AG08396 (cell line): Measurements from ENCODE around the gene ESYT3.
A peak's percentile ranks its signal among the peaks of the same experiment; 100 is the strongest.
"Not testable (repeated sequence)": the region's sequence is repeated elsewhere in the genome, so short reads cannot be mapped to it uniquely, and the experiment has no call there.

Experiments
- DNase-seq: peaks from one replicate; pipeline ENCODE4 v3.0.0; 2012; ENCODE audit warnings: low spot score, mixed read lengths

ESYT3 gene

GRCh38 chr3:138493804-138494606, 59.6 kb downstream of the ESYT3 start:
- DNase-seq = peak; percentile 47

GRCh38 chr3:138494607-138494929, 60.2 kb downstream of the ESYT3 start:
- DNase-seq = no peak

- DNase-seq = not testable (repeated sequence)
These were observed 61.2 kb downstream of the ESYT3 start for GRCh38 chr3:138495638-138496037.

- no peak for DNase-seq
These were observed 62.0 kb downstream of the ESYT3 start for GRCh38 chr3:138496436-138496835.

GRCh38 chr3:138497021-138497420, 62.6 kb downstream of the ESYT3 start:
- DNase-seq = no peak

GRCh38 chr3:138497851-138498250, 63.4 kb downstream of the ESYT3 start:
- no peak for DNase-seq

- DNase-seq = no peak
These were observed 64.6 kb downstream of the ESYT3 start for GRCh38 chr3:138498991-138499390.

GRCh38 chr3:138507524-138507923, 73.1 kb downstream of the ESYT3 start:
- DNase-seq = no peak

- DNase-seq = no peak
These were observed 75.2 kb downstream of the ESYT3 start for GRCh38 chr3:138509586-138509985.

- no peak for DNase-seq
These were observed 77.5 kb downstream of the ESYT3 start for GRCh38 chr3:138511945-138512344.

GRCh38 chr3:138513090-138513843, 78.9 kb downstream of the ESYT3 start:
- DNase-seq = no peak

- DNase-seq = not testable (repeated sequence)
These were observed 87.0 kb downstream of the ESYT3 start for GRCh38 chr3:138521445-138521844.
